CD4-positive, alpha-beta T cell treated with Interleukin-17A for 1 hour (primary cell): ENCODE measurements around the gene KTI12.
A peak's percentile ranks its signal among the peaks of the same experiment; 100 is the strongest.
"Not testable (repeated sequence)": the region's sequence is repeated elsewhere in the genome, so short reads cannot be mapped to it uniquely, and the experiment has no call there.

Experiments
- DNase-seq: peaks from one replicate; pipeline ENCODE4 v3.0.0-alpha.2; 2020

Gene KTI12

DNA sequence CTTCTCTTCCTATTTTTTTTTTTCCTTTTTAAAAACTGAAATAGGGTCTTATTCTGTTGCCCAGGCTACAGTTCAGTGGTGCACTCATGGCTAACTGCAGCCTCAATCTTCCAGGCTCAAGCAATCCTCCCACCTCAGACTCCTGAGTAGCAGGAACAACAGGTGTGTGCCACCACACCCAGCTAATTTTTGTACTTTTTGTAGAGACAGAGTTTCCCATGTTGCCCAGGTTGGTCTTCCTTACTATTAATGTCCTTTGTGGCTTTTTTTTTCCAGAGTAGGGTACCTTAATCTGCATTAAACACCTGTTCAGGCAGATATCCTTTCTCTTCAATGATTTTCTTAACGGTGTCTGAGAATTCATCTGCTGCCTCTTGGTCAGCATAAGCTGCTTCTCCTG, 4.3 kb upstream of the KTI12 start:
- DNase-seq, result no peak

DNA sequence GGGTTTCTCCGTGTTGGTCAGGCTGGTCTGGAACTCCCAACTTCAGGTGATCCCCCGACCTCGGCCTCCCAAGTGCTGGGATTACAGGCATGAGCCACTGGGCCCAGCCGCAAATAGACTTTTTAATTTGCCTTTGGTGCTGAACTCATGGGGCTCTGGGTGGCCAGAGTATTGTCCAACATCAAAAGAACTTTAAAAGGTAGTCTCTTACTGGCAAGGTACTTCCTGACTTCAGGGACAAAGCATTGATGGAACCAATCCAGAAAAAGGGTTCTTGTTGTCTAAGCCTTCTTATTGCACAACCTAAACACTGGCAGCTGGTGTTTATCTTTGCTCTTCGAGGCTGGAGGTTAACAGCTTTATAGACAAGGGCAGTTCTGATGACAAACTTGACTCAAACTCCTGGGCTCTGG, 3.8 kb upstream of the KTI12 start:
- no peak for DNase-seq

DNA sequence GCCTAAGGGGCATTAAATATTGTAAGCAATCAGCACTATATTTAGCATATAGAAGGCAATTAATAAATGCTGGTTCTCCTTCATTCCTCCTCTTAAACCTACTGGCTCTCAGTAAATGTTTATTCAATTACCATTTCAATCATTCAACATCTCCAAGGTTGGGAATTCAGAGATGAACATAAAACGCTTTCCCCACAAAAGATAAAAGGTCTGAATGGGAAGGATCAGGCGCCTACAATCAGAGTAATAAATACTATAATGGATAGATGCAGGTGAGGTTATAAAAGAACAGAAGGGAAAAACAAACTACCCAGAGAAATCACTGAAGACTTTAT, 407 bp upstream of the KTI12 start:
- DNase-seq, result no peak

DNA sequence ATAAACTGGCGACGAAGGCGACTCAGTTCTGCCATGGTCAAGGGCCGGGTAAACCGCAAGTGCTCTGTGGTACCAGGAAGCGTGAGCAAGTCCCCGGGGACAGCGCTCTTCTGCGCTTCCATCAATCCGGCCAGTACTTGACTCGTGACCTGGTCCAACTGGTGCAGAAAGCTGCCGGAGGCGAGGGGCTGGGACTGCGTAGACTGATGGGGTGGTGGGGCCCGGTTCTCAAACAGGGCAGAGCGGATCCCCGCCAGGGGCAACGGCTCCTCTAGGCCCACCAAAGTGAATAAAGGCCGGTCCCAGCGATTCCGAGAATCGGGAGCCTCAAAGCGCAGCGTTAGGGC, 852 bp downstream of the KTI12 start:
- no peak for DNase-seq

DNA sequence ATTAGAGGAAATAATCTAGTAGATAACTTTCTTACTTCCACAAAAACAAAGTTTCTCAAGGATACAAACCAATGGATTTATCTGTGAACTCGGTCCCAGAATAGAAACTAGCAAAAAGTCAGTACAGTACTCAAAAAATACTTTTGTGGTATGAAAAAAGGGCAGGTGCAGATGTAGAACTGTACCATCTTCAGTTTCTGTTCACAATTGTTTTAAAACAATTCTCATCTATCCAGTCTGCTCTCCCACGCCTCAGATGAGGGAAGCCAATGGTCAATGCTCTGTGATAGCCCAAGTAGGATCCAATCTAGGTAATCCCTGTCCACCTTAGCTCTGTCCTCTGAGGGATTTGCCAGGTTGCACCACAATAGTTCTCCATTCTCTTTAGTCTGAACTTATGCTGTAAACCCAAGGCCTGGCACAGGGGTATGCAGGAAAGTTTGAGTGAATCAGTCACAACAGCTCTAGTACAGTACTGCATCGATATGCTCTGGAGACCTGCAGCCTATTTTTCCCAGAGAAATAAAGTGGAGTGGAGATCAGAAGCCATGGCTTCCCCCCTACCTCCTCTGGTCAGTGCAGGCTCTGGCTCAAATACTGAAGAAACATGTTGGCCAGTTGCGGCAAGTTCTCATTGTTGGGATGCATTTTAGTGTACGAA, 1.4 kb downstream of the KTI12 start:
- no peak for DNase-seq

DNA sequence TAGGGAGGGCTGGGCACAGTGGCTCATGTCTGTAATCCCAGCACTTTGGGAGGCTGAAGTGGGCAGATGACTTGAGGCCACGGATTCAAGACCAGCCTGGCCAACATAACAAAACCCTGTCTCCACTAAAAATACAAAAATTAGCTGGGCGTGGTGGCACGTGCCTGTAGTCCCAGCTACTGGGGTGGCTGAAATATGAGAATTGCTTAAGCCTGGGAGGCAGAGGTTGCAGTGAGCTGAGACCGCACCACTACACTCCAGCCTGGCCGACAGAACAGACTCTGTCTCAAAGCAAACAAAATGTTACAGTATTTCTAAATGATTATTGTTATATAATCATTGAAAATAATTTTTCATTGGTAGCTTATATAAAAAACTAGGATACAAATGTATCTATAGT, 4.8 kb downstream of the KTI12 start:
- DNase-seq, result not testable (repeated sequence)

DNA sequence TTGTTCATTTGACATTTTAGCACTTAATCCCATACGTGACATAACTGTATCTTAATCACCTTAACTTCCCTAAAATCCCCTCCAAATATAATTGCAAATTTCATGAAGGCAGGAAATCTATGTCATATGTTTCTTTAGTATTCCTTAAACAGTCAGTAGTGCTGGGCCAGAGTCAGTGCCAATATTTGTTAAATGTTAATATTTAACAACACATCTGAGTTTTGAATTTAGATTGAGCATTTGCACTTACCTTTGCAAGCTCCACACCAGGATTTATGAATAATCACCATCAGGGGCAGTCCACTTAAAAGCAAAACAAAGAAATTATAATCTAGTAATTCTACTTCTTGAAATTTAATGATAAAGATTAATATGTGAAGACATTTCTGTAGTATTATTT, 5.3 kb downstream of the KTI12 start:
- DNase-seq, result no peak

DNA sequence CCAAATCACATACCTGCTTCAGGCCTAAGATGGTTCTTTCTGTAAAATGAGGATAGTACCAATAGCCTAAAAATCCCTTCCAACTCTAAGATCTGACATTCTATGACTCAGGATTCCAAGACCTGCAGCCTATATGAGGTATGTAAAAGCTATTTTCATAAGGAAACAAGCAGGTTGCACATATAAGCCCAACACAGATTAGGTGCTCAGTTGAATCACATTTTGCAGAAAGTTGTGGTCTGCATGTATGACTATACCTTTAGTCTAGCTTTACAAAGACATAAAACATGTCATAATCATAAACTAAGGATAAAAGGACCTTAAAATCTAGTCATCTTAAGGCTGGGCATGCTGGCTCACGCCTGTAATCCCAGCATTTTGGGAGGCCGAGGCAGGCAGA, 7.3 kb downstream of the KTI12 start:
- no peak for DNase-seq

DNA sequence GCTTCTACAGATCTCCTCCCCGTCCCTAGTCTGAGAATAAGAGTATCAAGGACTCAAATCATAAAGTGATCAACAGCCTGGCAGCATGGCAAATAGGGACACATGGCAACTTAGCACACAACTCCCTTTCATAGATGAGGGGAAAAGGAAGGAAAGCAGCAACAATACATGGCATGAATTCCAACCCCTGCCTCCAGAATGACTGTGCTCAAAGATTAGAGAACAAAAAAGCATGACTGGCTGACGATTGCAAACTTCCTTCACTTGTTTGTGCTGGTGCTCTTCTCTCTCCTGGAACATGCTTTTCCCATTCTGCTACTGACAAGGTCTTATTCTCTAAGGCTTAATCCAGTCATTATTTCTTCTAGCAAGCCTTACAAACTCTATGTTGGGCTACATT, 11.5 kb downstream of the KTI12 start:
- no peak for DNase-seq

DNA sequence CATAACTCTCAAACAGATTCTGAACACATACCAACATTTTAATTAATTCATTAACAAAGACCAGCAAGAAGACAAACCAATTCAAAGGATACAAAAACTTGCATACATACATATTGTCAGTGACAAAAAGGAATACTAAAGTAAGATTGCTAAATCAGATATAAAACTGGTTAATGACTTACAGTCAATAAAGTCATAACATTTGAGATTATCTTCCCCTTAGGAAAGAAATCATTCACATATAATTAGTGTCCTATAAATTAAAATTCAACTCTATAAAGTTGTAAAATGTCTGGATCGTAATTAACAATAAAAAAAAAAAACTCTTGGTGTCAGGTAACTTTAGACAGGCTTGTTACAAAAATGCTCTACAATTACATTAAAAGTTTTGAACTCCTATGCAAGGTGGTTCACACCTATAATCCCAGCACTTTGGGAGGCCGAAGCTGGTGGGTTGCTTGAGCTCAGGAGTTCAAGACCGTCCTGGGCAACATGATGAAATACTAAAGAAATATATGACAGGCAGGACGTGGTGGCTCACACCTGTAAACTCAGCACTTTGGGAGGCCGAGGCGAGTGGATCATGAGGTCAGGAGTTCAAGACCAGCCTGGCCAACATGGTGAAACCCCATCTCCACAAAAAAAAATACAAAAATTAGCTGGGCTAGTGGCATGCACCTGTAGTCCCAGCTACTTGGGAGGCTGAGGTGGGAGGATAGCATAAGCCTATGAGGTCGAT, 25.4 kb downstream of the KTI12 start:
- DNase-seq, result no peak

DNA sequence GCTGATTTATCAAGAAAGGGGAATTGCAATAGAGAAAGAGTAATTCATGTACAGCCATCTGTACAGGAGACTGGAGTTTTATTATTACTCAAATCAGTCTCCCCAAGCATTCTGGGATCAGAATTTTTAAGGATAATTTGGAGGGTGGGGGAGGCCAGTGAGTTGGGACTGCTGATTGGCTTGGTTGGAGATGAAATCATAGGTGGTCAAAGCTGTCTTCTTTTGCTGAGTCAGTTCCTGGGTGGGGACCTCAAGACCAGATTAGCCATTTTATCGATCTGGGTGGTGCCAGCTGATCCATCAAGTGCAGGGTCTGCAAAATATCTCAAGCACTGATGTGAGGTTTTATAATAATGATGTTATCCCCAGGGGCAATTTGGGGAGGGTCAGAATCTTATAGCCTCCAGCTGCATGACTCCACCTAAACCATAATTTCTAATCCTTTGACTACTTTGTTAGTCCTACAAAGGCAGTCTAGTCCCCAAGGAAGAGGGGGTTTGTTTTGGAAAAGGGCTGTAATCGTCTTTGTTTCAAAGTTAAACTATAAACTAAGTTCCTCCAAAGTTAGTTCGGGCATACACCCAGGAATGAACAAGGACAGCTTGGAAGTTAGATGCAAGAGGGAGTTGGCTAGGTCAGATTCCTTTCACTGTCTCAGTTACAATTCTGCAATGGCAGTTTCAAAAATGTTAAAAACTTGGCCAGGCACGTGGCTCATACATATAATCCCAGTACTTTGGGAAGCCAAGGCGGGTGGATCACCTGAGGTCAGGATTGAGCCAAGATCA, 26.2 kb downstream of the KTI12 start:
- no peak for DNase-seq

DNA sequence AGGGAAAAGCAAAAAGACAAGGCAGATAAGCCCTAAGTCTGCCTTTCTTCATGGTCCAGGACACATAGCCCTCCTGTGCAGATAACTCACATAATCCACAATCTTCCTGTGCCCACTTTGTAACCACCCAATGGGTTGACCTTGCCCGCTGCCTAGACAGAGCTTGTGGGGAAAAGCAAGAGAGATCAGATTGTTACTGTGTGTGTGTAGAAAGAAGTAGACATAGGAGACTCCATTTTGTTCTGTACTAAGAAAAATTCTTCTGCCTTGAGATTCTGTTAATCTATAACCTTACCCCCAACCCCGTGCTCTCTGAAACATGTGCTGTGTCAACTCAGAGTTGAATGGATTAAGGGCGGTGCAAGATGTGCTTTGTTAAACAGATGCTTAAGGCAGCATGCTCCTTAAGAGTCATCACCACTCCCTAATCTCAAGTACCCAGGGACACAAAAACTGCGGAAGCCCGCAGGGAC, 27.5 kb downstream of the KTI12 start:
- not testable (repeated sequence) for DNase-seq

DNA sequence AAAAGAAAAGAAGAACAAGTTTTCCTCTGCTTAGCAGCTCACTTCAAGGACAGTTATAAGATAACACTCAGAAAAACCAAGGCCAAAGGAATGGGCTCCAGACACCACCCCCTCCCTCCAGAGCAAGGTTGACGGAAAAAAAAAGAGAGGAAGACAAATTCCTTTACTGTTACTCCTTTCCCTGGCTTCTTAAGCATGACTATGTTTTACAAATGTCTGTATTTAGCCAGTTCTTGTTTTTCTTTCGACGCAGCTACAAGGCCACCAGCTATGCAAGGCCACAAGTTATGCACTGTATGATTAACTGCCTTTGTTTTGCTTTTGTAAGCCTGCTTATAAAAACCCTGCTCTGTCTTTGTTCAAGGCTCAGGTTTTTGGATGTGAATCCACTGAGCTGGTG, 28.1 kb downstream of the KTI12 start:
- DNase-seq, result not testable (repeated sequence)

DNA sequence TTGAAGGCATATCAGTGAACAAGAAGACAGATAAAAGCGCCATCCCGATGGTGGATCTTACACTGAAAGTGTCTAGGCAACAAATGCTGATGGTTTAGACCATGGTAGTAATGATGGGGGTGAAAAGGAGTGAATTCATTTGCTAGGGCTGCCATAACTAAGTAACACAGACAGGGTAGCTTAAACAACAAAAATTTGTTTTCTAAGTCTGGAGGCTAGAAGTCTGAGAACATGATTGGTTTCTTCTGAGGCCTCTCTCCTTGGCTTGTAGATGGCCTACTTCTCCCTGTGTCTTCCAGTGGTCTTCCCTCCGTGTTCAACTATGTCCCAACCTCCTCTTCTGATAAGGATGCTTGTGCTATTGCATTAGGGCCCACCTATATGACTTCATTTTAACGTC, 29.7 kb downstream of the KTI12 start:
- DNase-seq, result no peak

DNA sequence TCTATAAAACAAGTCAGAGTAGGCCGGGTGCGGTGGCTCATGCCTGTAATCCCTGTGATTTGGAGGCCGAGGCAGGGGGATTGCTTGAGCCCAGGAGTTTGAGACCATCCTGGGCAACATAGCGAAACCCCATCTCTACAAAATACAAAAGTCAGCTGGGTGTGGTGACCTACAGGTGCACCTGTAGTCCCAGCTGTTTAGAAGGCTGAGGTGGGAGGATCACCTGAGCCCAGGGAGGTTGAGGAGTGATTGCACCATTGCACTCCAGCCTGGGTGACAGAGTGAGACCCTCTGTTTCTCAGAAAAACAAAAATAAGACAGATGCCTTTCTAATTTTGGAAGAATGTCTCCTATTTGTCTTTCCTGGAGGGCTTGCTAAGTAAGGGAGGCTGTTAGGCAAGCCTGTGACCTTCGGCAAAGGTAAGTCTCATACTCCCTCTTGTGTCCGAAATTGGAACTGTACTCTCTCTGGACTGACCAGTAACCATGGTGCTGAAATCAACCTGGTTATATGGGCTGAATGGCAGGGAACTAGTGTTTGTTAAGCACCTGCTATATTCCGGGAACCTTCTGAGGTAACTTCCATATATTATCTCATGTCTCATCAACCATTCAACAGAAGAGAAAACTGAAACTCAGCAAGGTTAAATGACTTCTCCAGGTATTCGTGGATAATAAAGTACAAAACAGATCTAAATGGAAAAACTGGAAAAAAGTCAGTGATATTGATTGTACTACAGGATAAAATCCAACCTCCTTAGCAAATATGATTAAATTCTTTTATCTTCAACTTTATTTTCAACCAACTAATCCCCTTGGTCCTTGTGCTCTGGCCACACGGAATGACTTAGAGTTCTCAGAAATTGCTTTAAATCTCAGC, 31.3 kb downstream of the KTI12 start:
- peak; percentile 80 for DNase-seq

DNA sequence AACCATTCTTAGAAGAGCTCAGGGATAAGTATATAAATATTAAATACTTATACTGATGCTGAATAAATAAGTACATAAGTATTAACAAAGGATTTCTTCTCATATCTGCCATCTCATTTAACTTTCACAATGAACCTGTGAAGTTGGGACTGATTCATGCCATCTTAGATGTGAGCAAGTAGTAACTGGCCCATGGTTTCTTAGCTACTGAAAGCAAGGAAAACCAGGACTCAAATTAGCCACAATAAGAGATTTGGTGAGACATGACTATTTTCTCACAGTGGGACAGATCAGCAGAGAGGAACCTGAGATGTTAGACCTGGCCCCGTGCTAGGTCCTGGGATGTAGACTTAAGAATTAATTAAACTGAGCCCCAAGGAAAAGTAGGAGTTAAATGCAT, 34.9 kb downstream of the KTI12 start:
- DNase-seq, result no peak

DNA sequence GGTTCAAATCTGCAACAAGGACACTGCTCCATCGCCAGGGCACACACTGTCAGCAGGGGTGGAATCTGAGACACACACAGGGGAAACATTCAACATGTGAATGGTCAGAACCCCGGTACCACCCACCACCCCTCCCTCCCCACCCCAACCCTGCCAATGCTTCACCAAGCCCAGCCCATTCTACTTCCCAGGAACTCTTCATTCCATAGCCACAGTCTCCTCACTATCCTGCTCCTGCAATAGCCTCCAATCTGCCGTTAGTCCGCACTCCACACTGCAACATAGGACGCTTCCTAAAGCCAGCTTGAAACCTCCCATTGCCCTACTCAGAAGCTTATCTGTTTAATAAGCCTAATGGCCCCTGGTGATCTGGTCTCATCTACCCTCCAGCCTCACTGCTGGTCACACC, 35.6 kb downstream of the KTI12 start:
- DNase-seq, result no peak

DNA sequence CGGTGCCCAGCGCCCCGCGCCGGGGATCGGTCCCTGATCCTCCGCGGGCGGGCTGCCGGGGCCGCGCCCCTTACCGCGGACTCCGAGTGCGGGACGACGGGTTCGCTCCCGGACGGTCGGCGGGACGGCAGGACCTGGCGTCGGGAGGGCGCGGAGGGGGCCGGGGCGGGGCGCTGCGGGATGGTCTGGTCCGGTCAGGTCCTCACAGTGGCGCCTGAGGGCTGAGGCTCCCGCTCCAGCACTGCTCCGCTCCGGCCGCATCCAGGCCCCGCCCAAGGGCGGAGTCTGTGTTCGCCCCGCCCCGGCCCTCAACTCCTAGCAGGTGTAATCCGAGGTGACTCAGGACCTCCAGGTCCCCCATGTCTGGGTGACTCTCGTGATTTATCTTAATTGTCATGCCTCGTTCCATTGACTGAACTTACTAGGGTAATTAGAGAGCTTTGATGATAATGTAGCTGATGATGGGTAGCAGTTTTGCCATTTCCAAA, 43.1 kb downstream of the KTI12 start, which contains the start of gene RAB3B:
Gene RAB3B, minus strand, starts transcription at position 223 of the 488 bp plus-strand sequence. CDS start 13,583 bp downstream, outside the sequence.
- DNase-seq, result peak; percentile 71

DNA sequence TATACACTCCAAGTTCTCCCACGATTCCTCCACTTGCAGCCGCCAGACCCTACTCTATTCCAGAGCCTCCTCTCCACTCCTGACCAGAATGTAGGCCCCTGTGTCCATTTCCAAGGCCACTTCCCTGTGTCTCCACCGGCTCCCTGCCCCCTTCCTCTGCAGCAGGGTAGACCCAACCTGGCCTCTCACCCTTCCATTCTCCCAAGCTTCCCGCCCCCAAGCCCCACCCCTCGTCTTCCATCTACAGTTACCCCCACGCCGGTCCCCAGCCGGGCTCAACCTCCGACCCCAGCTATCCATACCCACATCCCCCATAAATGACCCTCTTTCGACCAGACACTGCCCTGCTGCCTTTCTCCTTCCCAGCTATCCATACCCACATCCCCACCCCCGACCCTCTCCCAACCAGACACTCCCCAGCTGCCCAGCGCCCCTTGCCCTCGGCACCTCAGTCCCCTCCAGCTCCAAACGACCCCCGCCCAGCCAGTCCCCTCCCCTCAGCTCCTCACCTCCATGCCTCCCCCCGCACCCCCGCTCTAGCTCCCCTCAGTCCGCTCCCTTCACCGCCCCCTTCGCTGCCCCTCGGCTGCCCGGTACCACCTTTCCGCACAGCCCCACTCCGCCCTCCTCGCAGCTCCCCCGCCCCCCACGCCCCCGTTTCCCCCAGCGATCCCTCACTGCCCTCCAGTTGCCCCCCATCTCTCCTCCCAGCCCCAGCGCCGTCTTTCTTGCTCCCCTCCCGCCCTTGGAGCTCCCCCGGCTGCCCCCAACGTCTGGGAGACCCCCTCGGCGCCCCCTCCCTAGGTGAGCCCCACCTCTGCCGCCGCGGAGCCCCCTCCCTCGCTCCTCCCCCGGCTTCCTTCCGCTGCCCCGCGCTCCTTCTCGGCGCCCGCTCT, 43.8 kb downstream of the KTI12 start:
- DNase-seq, result no peak

DNA sequence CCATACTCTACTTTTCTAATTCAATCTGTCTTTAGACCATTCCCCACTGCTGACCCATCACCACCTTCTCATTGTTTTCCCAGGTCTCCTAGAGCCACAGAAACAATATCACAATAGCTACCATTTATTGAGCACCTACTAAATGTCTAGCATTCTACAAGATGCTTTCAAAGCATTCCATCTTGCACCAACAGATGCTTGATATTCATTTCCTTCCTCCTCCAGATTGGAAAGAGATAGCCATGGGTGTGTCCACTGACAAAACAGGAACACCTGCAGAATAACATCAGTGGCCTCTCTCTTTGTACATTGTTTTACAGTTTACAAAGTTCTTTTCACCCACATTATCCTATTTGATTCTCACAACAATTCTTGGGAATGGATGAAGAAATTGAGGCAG, 45.4 kb downstream of the KTI12 start:
- no peak for DNase-seq

DNA sequence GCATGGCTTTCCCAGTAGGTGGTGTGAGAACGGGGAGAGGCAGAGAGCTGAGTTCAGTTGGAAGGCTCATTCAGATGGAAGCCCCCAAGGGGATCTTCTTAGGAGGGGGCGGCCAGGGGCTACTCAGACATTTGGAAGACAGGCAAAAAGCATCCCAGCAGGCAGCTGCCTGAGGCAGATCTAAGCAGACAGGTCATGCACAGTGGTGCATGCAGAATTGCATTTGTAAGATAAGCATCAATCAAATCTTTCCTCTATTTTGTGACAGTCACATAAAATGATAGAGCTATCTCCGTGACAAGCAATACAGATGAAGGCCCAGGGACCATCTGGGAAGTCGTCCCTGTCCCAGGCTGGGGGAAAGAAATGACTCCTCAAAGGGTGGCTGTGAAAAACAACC, 46.9 kb downstream of the KTI12 start:
- no peak for DNase-seq

DNA sequence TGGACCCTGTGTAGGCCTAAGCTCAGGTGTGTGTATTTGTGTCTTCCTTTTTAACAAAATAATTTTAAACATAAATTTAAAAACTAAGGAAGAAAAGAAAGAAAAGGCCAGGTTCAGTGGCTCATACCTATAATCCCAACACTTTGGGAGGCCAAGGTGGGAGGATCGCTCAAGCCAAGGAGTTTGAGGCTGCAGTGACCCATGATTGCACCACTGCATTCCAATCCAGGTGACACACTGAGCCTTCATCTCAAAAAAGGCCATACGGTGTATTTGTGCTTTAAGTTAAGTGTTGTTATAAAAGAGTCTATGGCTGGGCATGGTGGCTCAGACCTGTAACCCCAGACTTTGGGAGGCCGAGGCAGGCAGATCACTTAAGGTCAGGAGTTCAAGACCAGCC, 51.4 kb downstream of the KTI12 start:
- no peak for DNase-seq
